Esophagus squamous epithelium (tissue), 5 donors: ENCODE measurements around the gene RNF212. TPM values are rescaled to one million over a fixed set of nuclear protein-coding genes. Genes with fewer than 3 reads are reported as not detected.

Source experiments
- DNase-seq: peaks from one replicate; lab custom pipeline; 2025; lab: John Stamatoyannopoulos, UW
- H3K27ac ChIP-seq, 4 donors: fragments of 200-600 bp; sonication (generic); one replicate each; pipeline ENCODE4 v1.5.1; 2016 to 2019; ENCODE audit warnings: mild to moderate bottlenecking in 1 of 4
- H3K27me3 ChIP-seq, 4 donors: fragments of 200-600 bp; sonication (generic); 1 replicate in 3 of 4; 2 replicates in 1 of 4; pipeline versions ENCODE4 v1.5.1 to v1.6.0; 2017 to 2021; ENCODE audit warnings: antibody characterized with exemption in 1 of 4
- H3K36me3 ChIP-seq, 3 donors: fragments of 200-600 bp; sonication (generic); one replicate each; pipeline ENCODE4 v1.5.1; 2016 to 2019
- H3K4me1 ChIP-seq, 3 donors: fragments of 200-600 bp; sonication (generic); one replicate each; pipeline ENCODE4 v1.5.1; 2017 to 2019
- H3K4me3 ChIP-seq, 4 donors: fragments of 200-600 bp; sonication (generic); 1 replicate in 3 of 4; 2 replicates in 1 of 4; pipeline ENCODE4 v1.5.1; 2016 to 2019; ENCODE audit warnings: mild to moderate bottlenecking in 2 of 4, moderate library complexity in 1 of 4
- H3K9me3 ChIP-seq, 3 donors: fragments of 200-600 bp; sonication (generic); one replicate each; pipeline ENCODE4 v1.5.1; 2016 to 2019
- POLR2A ChIP-seq, 4 donors: fragments of 450-650 bp; IDR thresholded peaks; one replicate each; pipeline ENCODE4 v1.6.1; 2017; ENCODE audit warnings: antibody characterized with exemption in 4 of 4, mild to moderate bottlenecking in 4 of 4, moderate library complexity in 3 of 4
- WGBS, 2 donors: methylation state at CpG; one replicate each; pipeline ENCODE4 v1.1.5; 2018; 5-methylcytosine and 5-hydroxymethylcytosine counted together
- intact Hi-C: fragments of 100-400 bp; cut with DNase I; formaldehyde crosslinking; loops from one replicate; pipeline ENCODE4 v1.15.0; 2022
- total RNA-seq, 4 donors: library from RNA; depleted of rRNA; stranded (reverse); fragments of >200 nt; gene quantifications; one replicate each; pipeline ENCODE4 v1.1.0, GENCODE V29; 2016
- TF ChIP-seq, protein P1 (sequence below), 6 experiments: fragments of 450-650 bp in 4 of 6; fragments of 200-600 bp in 2 of 6; sonication (generic) in 2 of 6; IDR thresholded peaks; one replicate each; pipeline ENCODE4 v1.5.1; 2016 to 2019; ENCODE audit warnings: antibody characterized with exemption in 6 of 6, mild to moderate bottlenecking in 4 of 6, moderate library complexity in 4 of 6
- donor health status: DM: yes; HTN: yes; CAD: no.

RNF212 gene
- total RNA-seq, 4 donors from 2014 or later, result 0.53 to 6.3 (median 1.9) TPM

DNA sequence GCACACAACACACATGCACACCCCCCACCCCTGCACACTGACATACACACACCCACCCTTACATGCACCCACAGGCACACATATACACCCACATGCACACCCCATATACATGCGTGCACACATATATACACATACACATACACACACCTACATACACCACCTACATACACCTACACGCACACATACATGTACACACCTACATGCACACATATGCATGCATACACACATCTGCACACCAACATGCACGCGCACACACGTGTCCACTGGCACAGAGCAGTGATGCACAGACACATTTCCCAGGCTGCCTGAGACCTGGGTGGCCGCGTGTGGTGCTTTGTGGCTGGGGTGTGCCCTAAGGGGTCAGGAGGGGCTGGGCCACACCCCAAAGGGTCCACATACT lies 70.2 kb downstream of the RNF212 start:
- Histone ChIP-seq H3K4me1 (peaks cover 40 to 84% (median 47%) of the 10 kb centered on the region in 3 donors), H3K27ac (no peak overlapping the region), H3K4me3 (peak overlapping the region in 1 of 4 donors; percentile 48), H3K36me3 (no peaks in the 10 kb centered on the region), H3K9me3 (no peaks in the 10 kb centered on the region), H3K27me3 (peaks cover 0 to 53% (median 0%) of the 10 kb centered on the region in 4 donors)
- intact Hi-C loops, result no loop called here
- TF ChIP-seq POLR2A (IDR thresholded peaks at IDR 0.05), result no peak
- TF ChIP-seq, protein P1, sequence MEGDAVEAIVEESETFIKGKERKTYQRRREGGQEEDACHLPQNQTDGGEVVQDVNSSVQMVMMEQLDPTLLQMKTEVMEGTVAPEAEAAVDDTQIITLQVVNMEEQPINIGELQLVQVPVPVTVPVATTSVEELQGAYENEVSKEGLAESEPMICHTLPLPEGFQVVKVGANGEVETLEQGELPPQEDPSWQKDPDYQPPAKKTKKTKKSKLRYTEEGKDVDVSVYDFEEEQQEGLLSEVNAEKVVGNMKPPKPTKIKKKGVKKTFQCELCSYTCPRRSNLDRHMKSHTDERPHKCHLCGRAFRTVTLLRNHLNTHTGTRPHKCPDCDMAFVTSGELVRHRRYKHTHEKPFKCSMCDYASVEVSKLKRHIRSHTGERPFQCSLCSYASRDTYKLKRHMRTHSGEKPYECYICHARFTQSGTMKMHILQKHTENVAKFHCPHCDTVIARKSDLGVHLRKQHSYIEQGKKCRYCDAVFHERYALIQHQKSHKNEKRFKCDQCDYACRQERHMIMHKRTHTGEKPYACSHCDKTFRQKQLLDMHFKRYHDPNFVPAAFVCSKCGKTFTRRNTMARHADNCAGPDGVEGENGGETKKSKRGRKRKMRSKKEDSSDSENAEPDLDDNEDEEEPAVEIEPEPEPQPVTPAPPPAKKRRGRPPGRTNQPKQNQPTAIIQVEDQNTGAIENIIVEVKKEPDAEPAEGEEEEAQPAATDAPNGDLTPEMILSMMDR (IDR thresholded peaks at IDR 0.05), result no peak
- WGBS, 2 donors, result 58 to 75% methylated on average over 6 to 7 of the region's 7 CpGs
- DNase-seq, result no peak

DNA sequence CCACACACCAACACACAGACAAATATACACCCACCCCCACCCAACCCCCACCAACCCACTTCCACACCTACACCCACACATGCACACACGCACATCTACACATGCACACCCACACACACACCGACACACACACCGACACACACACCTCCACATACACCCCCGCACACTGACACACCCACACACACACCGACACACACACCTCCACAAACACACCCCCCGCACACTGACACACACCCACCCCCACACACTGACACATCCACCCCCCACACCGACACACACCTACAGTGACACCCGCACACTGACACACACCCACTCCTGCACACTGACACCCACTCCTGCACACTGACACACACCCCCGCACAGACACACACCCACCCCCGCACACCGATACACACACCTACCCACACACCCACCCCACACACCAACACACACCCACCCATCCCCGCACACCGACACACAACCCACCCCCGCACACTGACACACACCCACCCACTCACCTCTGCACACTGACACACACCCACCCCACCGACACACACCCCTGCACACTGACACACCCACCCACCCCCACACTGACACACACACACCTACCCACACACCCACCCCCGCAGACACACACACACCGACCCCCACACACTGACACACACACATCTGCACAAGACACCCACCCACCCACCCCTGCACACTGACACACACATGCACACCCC lies 70.9 kb downstream of the RNF212 start:
- Histone ChIP-seq H3K4me1 (peaks cover 40 to 78% (median 43%) of the 10 kb centered on the region in 3 donors), H3K27me3 (peaks cover 0 to 51% (median 0%) of the 10 kb centered on the region in 4 donors), H3K4me3 (no peak overlapping the region), H3K9me3 (no peaks in the 10 kb centered on the region), H3K36me3 (no peaks in the 10 kb centered on the region), H3K27ac (no peak overlapping the region)
- 73 to 84% methylated on average over 8 of the region's 17 CpGs for WGBS, 2 donors
- TF ChIP-seq, protein P1 (IDR thresholded peaks at IDR 0.05), result no peak
- no peak for TF ChIP-seq POLR2A (IDR thresholded peaks at IDR 0.05)
- DNase-seq, result no peak
- intact Hi-C loops, result no loop called here

DNA sequence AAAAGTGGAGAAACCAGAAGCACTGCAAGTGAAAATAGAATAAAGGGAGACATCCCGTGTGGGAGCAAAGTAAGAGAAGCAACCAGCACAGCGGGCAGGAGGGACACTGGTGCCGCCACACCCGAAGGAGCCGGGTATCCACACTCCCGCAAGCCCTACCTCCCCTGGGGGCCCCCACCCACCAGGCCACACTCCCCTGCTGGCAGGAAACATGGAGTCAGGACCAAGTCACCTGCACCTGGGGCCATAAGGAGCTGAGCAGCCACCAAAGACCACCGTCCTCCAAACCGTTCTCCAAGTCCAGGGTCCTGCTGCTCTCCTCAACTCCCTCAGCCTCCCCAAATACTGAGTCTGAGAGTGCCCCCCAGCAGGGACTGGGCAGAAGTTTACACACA lies 71.4 kb downstream of the RNF212 start:
- intact Hi-C loops, result no loop called here
- H3K27me3 ChIP-seq, result peaks cover 0 to 47% (median 0%) of the 10 kb centered on the region in 4 donors
- H3K9me3 ChIP-seq, result no peaks in the 10 kb centered on the region
- peak overlapping the region in 2 of 4 donors; percentile 0 to 4 for H3K4me3 ChIP-seq
- H3K36me3 ChIP-seq, result no peaks in the 10 kb centered on the region
- TF ChIP-seq, protein P1 (IDR thresholded peaks at IDR 0.05), result no peak
- 0 to 20% methylated on average over 1 to 7 of the region's 8 CpGs for WGBS, 2 donors
- peak overlapping the region in 1 of 4 donors; percentile 62 for H3K27ac ChIP-seq
- DNase-seq, result no peak
- H3K4me1 ChIP-seq, result peaks cover 35 to 72% (median 37%) of the 10 kb centered on the region in 3 donors

DNA sequence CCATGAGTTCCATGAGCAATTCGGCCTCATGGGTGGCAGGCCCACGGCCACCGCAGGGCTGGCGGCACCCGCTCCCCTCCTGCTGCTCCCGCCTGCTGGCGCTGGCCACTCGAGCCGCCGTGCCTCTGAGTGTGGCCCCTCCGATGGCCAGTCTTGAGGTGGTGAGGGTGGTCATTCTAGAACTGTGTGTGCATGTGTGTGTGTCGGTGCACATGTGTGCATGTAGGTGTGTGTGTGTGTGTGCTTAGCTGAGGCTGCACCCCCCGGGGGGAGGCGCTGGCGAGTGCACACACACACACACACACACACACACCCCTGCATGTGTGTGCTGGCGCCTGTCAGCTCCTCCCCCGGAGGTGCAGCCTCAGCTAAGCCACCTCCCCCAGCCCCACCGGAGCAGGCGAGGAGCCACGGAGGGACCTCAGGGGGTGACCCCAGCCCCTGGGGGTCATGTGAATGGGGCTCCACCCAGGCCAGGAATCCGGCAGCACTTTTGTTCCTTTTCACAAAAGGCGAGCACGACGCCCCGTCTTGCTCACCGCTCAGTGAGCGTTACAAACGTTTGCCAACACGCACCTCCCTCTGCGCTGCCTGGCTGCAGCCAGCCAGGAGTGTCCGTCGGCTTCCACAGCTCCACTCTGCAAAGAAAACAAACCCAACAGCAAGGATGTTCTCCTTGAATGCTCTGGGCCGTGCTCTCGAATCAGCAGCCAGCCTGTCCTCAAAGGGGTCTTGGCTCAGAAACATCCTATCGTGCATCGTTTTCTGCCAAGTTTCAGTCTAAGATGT lies 72.0 kb downstream of the RNF212 start:
- H3K9me3 ChIP-seq, result no peaks in the 10 kb centered on the region
- WGBS, 2 donors, result 8 to 54% methylated on average over 12 to 16 of the region's 36 CpGs
- no peaks in the 10 kb centered on the region for H3K36me3 ChIP-seq
- peaks cover 0 to 51% (median 0%) of the 10 kb centered on the region in 4 donors for H3K27me3 ChIP-seq
- peak overlapping the region in 1 of 4 donors; percentile 62 for H3K27ac ChIP-seq
- DNase-seq, result no peak
- H3K4me3 ChIP-seq, result peak overlapping the region in 2 of 4 donors; percentile 0 to 4
- H3K4me1 ChIP-seq, result peaks cover 33 to 68% (median 35%) of the 10 kb centered on the region in 3 donors
- intact Hi-C loops, result no loop called here
- TF ChIP-seq, protein P1 (IDR thresholded peaks at IDR 0.05), result no peak
